ENCODE data around the gene GIMAP4.
"Not testable (repeated sequence)": the region's sequence is repeated elsewhere in the genome, so short reads cannot be mapped to it uniquely, and the experiment has no call there.

GIMAP4 gene

DNA sequence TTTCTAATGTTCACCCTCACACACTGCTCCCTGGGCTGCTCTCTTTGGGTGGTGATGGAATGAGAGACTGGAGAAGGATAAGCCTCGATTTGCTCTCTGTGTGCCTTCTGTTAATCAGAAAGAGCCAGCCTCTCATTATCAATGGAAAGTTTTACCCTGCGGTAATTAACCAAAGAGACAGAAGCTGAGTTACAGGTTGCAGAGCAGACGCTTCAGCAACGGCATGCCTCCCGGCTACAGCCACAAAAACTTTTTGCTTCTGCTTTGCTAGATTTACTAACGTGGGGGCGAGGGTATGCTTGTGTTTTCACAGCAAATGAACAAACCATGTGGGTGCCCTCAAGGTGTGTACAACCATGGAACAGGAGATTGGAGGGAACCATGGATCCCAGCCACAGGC lies 18.0 kb downstream of the GIMAP4 start:
- no peak overlapping the region for H3K4me3 ChIP-seq (ENCODE audit: low read depth, low read length)

DNA sequence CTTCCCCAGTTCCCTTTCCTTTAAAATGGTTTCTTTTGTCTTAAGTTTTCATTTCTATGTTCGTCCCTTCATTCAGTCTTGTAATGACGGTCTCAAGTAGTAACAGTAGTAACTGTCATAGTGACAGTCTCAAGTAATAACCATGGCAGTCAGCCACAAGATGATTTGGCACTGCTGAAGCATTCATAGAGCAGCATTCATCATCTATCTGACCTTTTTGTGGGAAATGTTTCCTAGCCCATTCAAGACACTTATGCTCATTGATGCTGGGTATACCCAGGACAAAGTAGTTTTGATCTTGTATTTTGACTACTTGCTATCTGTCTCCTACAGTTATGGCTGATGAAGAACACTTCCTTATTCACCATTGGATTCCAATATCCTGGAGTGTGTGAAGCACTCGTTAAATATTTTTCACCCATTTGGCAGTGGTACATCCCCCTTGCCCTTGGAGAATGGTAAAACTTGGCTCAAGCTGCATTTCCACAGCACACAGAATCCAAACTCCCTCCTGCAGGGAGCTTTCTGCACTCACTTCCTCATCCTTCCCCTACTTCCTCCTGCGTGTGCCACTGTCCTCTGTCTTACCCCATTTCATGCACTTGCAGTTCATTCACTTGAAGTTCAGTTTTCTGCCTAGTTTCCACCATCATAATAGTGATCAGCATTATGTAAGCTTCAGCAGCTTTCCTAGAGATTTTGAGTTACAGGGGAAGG lies 19.0 kb downstream of the GIMAP4 start:
- Histone ChIP-seq H3K4me1 (ENCODE audit: control insufficient read depth, insufficient read depth, low read length) (no peaks in the 10 kb centered on the region), H3K36me3 (ENCODE audit: control insufficient read depth, insufficient read depth, low read length) (no peaks in the 10 kb centered on the region), H3K9me3 (ENCODE audit: control insufficient read depth, insufficient read depth, low read length) (no peaks in the 10 kb centered on the region), H3K4me3 (ENCODE audit: low read depth, low read length) (no peak overlapping the region), H3K27me3 (ENCODE audit: control insufficient read depth, insufficient read depth, low read length) (peaks cover 2% of the 10 kb centered on the region), H3K9ac (ENCODE audit: low read depth, low read length) (no peak overlapping the region)

More for the DNA sequence above, 18.0 kb downstream of the GIMAP4 start:
- H3K27me3 ChIP-seq (ENCODE audit: control insufficient read depth, insufficient read depth, low read length), result peaks cover 2% of the 10 kb centered on the region
- no peak overlapping the region for H3K9ac ChIP-seq (ENCODE audit: low read depth, low read length)
- H3K36me3 ChIP-seq (ENCODE audit: control insufficient read depth, insufficient read depth, low read length), result no peaks in the 10 kb centered on the region
- H3K9me3 ChIP-seq (ENCODE audit: control insufficient read depth, insufficient read depth, low read length), result no peaks in the 10 kb centered on the region
- H3K4me1 ChIP-seq (ENCODE audit: control insufficient read depth, insufficient read depth, low read length), result no peaks in the 10 kb centered on the region

DNA sequence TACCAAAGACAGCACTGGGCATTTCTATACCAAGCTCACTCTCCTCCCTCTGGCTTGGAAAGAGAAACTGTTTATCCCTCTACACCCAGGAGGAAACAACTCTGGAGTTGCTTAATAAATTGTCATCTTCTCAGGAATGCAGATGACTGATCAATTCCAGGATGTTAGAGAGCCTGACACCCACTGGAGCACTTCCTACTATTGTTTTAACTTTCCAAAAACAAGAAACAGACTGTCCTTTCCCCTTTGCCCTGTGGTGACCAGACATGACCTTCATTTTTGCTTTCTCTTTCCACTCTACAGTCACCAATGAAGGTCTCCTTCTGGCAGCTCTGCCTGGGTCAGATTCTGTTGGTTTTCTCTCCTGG lies 19.6 kb downstream of the GIMAP4 start:
- Histone ChIP-seq H3K27me3 (ENCODE audit: control insufficient read depth, insufficient read depth, low read length) (peaks cover 2% of the 10 kb centered on the region), H3K36me3 (ENCODE audit: control insufficient read depth, insufficient read depth, low read length) (no peaks in the 10 kb centered on the region), H3K9me3 (ENCODE audit: control insufficient read depth, insufficient read depth, low read length) (no peaks in the 10 kb centered on the region), H3K4me1 (ENCODE audit: control insufficient read depth, insufficient read depth, low read length) (no peaks in the 10 kb centered on the region), H3K9ac (ENCODE audit: low read depth, low read length) (no peak overlapping the region), H3K4me3 (ENCODE audit: low read depth, low read length) (no peak overlapping the region)

DNA sequence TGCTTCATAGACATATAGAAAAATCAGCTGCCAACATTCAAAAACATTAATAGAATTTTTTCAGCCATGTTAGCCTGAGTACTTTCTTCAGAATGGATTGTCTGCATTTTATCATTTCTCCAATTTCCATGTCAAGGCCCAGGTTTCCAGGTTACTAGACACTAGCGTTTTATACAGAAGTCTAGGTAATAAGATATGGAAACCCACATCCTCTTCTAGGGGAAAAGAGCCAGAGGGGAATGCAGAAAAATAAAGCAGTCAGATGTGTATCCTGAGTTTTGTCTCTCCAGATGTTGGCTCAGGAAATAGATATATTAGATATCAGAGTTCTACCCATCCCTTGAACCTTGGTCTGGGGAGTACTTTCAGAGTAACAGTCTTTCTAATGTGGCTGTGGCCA lies 20.4 kb downstream of the GIMAP4 start:
- Histone ChIP-seq H3K9ac (ENCODE audit: low read depth, low read length) (no peak overlapping the region), H3K36me3 (ENCODE audit: control insufficient read depth, insufficient read depth, low read length) (no peaks in the 10 kb centered on the region), H3K9me3 (ENCODE audit: control insufficient read depth, insufficient read depth, low read length) (no peaks in the 10 kb centered on the region), H3K27me3 (ENCODE audit: control insufficient read depth, insufficient read depth, low read length) (peaks cover 2% of the 10 kb centered on the region), H3K4me1 (ENCODE audit: control insufficient read depth, insufficient read depth, low read length) (no peaks in the 10 kb centered on the region), H3K4me3 (ENCODE audit: low read depth, low read length) (no peak overlapping the region)

DNA sequence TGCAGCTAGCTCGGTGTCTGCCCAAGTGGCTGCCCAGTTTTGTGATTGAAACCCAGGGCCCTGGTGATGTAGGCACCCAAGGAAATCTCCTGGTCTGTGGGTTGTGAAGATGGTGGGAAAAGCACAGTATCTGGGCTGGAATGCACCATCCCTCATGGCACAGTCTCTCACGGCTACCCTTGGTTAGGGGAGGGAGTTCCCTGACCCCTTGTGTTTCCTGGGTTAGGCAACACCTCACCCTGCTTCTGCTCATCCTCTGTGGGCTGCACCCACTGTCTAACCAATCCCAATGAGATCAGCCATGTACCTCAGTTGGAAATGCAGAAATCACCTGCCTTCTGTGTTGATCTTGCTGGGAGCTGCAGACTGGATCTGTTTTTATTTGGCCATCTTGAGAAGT lies 27.6 kb downstream of the GIMAP4 start:
- H3K4me1 ChIP-seq (ENCODE audit: control insufficient read depth, insufficient read depth, low read length), result no peaks in the 10 kb centered on the region
- H3K27me3 ChIP-seq (ENCODE audit: control insufficient read depth, insufficient read depth, low read length), result no peaks in the 10 kb centered on the region
- no peak overlapping the region for H3K4me3 ChIP-seq (ENCODE audit: low read depth, low read length)
- H3K9ac ChIP-seq (ENCODE audit: low read depth, low read length), result no peak overlapping the region
- H3K36me3 ChIP-seq (ENCODE audit: control insufficient read depth, insufficient read depth, low read length), result no peaks in the 10 kb centered on the region
- H3K9me3 ChIP-seq (ENCODE audit: control insufficient read depth, insufficient read depth, low read length), result no peaks in the 10 kb centered on the region

DNA sequence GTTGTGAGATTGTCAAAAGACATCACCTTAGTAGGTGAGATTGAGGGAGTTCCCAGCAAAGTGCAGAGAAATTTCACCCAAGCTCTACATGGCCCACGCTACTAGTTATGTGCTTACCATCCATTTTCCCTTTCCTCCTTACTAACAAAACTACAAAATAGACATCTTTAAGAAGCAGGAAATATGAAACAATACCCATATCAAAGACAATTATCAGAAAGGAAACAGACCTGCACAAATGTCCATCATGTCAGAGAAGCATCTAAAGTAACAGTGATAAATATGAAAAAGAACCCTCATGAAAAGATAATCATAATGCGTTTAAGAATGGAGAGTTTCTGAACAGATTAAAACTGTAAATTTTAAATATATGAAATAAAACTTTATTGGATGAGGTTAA lies 28.2 kb downstream of the GIMAP4 start:
- no peak overlapping the region for H3K9ac ChIP-seq (ENCODE audit: low read depth, low read length)
- no peaks in the 10 kb centered on the region for H3K9me3 ChIP-seq (ENCODE audit: control insufficient read depth, insufficient read depth, low read length)
- no peaks in the 10 kb centered on the region for H3K27me3 ChIP-seq (ENCODE audit: control insufficient read depth, insufficient read depth, low read length)
- H3K4me3 ChIP-seq (ENCODE audit: low read depth, low read length), result no peak overlapping the region
- no peaks in the 10 kb centered on the region for H3K4me1 ChIP-seq (ENCODE audit: control insufficient read depth, insufficient read depth, low read length)
- no peaks in the 10 kb centered on the region for H3K36me3 ChIP-seq (ENCODE audit: control insufficient read depth, insufficient read depth, low read length)

DNA sequence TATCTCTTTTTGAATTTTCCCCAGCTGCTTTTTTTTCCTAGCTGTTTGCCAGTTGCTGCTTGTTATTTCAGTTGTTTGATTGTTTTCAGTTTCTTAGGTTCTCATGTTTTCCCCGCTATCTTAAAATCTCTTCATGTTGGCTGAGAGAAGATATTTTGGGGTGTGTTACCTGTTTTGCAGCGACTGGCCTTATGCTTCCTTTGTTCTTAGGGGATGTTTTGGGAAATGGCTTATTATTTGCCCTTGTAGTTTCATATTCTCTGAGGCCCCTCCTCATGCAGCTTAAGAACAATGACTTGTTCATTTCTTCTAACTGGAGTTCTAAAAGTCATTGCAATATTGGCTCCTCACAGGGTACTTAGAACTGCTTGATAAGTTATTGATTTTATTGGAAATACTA lies 36.4 kb downstream of the GIMAP4 start:
- not testable (repeated sequence) for H3K9ac ChIP-seq (ENCODE audit: low read depth, low read length); H3K36me3 ChIP-seq (ENCODE audit: control insufficient read depth, insufficient read depth, low read length); H3K27me3 ChIP-seq (ENCODE audit: control insufficient read depth, insufficient read depth, low read length); H3K4me3 ChIP-seq (ENCODE audit: low read depth, low read length); H3K9me3 ChIP-seq (ENCODE audit: control insufficient read depth, insufficient read depth, low read length); H3K4me1 ChIP-seq (ENCODE audit: control insufficient read depth, insufficient read depth, low read length)

DNA sequence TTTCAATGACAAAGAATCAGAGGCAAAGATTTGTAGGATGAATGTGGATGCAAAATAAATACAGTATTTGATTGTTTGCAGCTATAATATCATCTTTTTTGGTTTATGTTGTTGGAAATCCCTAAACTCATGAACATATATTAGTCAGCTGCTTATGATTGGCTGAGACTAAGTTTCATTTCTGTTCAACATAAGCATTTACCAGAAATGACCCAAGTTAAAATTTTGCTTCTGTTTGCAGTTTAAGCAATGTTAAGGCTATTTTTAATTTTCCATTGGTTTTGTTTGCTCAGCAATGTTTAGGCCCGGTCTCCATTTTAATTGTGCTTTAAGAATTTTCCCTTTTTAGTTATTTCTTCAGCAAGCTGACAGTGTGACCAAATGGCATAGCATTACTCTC lies 43.0 kb downstream of the GIMAP4 start:
- no peaks in the 10 kb centered on the region for H3K4me1 ChIP-seq (ENCODE audit: control insufficient read depth, insufficient read depth, low read length)
- H3K9ac ChIP-seq (ENCODE audit: low read depth, low read length), result no peak overlapping the region
- no peaks in the 10 kb centered on the region for H3K9me3 ChIP-seq (ENCODE audit: control insufficient read depth, insufficient read depth, low read length)
- no peaks in the 10 kb centered on the region for H3K36me3 ChIP-seq (ENCODE audit: control insufficient read depth, insufficient read depth, low read length)
- no peak overlapping the region for H3K4me3 ChIP-seq (ENCODE audit: low read depth, low read length)
- no peaks in the 10 kb centered on the region for H3K27me3 ChIP-seq (ENCODE audit: control insufficient read depth, insufficient read depth, low read length)

DNA sequence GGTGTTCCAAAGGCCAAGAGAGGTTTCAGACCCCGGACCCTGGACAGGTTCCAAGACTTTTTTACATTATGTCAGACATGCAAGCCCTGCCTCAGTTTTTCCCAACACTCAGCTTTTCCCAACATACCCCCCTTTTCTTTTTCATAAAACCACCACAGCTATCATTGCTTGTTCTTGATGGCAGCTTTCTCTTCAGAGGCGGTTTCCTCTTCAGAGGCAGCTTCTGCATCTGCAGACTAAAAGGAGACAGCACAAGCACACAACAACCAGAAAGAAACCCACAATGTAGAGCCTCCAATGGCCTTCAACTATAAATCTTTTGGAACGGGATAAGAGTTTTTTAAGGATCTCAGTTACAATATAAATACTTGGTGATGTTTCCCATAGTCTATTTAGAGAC lies 45.7 kb downstream of the GIMAP4 start:
- Histone ChIP-seq H3K27me3 (ENCODE audit: control insufficient read depth, insufficient read depth, low read length) (no peaks in the 10 kb centered on the region), H3K36me3 (ENCODE audit: control insufficient read depth, insufficient read depth, low read length) (no peaks in the 10 kb centered on the region), H3K4me3 (ENCODE audit: low read depth, low read length) (no peak overlapping the region), H3K9ac (ENCODE audit: low read depth, low read length) (no peak overlapping the region), H3K4me1 (ENCODE audit: control insufficient read depth, insufficient read depth, low read length) (no peaks in the 10 kb centered on the region), H3K9me3 (ENCODE audit: control insufficient read depth, insufficient read depth, low read length) (no peaks in the 10 kb centered on the region)

DNA sequence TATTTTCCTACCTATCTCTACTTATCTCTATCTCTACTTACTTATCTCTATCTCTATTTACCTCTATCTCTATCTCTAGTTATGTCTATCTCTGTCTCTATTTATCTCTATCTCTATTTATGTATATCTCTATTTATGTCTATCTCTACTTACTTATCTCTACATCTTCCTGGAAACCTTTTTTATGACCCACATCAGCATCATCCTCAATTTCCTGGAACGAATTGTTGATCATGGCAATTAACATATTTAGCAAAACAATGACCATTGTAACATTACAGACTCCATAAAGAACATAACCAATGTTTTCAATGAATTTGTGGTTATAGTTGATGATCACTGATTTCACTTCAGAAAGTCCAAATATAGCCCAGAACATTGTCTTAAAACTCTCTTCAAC lies 46.7 kb downstream of the GIMAP4 start:
- no peak overlapping the region for H3K4me3 ChIP-seq (ENCODE audit: low read depth, low read length)
- no peaks in the 10 kb centered on the region for H3K36me3 ChIP-seq (ENCODE audit: control insufficient read depth, insufficient read depth, low read length)

DNA sequence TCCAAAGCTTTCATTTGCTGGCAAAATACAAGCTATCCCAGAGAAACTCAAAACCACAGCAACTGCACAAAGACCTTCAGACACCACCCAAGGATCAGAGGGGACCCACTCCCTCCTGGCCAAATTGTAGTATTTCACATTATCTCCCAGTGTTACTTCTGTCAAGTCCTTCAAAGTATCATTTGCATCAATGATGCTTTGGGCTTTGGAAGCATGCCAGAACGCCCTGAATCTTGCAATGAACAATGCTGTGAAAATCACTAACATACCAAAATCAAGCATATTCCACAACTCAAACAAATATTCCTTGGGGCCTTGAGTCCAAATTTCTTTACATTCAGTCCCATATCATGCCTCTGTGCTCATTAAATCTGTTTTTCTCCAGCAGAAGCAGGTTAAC lies 47.2 kb downstream of the GIMAP4 start:
- not testable (repeated sequence) for H3K4me3 ChIP-seq (ENCODE audit: low read depth, low read length); H3K36me3 ChIP-seq (ENCODE audit: control insufficient read depth, insufficient read depth, low read length); H3K27me3 ChIP-seq (ENCODE audit: control insufficient read depth, insufficient read depth, low read length); H3K4me1 ChIP-seq (ENCODE audit: control insufficient read depth, insufficient read depth, low read length); H3K9ac ChIP-seq (ENCODE audit: low read depth, low read length); H3K9me3 ChIP-seq (ENCODE audit: control insufficient read depth, insufficient read depth, low read length)

More for the DNA sequence above, 46.7 kb downstream of the GIMAP4 start:
- no peaks in the 10 kb centered on the region for H3K27me3 ChIP-seq (ENCODE audit: control insufficient read depth, insufficient read depth, low read length)
- H3K9ac ChIP-seq (ENCODE audit: low read depth, low read length), result no peak overlapping the region
- H3K4me1 ChIP-seq (ENCODE audit: control insufficient read depth, insufficient read depth, low read length), result no peaks in the 10 kb centered on the region
- no peaks in the 10 kb centered on the region for H3K9me3 ChIP-seq (ENCODE audit: control insufficient read depth, insufficient read depth, low read length)

DNA sequence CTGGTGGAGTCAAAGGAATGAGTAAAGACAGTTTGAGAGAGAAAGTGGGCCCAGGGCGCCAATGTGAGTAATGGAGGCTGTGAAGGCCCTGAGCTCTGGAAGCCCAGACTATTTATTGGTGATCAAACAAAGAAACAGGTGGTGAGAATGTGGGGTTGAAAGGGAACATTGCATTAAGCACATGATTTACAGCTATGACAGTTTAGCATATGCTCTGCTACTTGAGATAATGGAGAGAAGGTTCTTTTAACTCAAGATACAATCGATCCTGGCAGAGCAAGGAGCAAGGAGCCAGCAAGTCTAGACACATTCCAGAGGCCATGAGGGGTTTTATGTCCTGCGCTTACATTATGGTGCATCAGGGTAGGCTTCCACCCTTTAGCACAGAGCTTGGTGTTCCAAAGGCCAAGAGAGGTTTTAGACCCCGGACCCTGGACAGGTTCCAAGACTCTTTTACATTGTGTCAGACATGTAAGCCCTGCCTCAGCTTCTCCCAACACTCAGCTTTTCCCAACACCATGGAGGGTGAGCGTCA lies 48.1 kb downstream of the GIMAP4 start:
- H3K27me3 ChIP-seq (ENCODE audit: control insufficient read depth, insufficient read depth, low read length); H3K9me3 ChIP-seq (ENCODE audit: control insufficient read depth, insufficient read depth, low read length); H3K9ac ChIP-seq (ENCODE audit: low read depth, low read length); H3K4me1 ChIP-seq (ENCODE audit: control insufficient read depth, insufficient read depth, low read length); H3K4me3 ChIP-seq (ENCODE audit: low read depth, low read length); H3K36me3 ChIP-seq (ENCODE audit: control insufficient read depth, insufficient read depth, low read length): not testable (repeated sequence)

All from iPS-15b (cell line).